Activated CD4-positive, alpha-beta memory T cell treated with anti-CD3 and anti-CD28 coated beads for 36 hours (primary cell): Measurements from ENCODE around the gene COL4A5. TPM values are rescaled to one million over a fixed set of nuclear protein-coding genes. Genes with fewer than 3 reads are reported as not detected.

ENCODE experiments used
- CTCF ChIA-PET: fragments of 350-600 bp; sonication (Branson Sonifier 250); formaldehyde crosslinking; loops from one replicate; lab custom pipeline; 2021; ENCODE audit warnings: antibody characterized with exemption, inconsistent platforms; lab: Charles Lee
- POLR2A ChIA-PET: fragments of 350-600 bp; sonication (Branson Sonifier 250); formaldehyde crosslinking; loops from one replicate; lab custom pipeline; 2021; ENCODE audit warnings: antibody characterized with exemption; lab: Charles Lee
- DNase-seq: peaks from one replicate; pipeline ENCODE4 v3.0.0-alpha.2; 2020
- H3K27ac Mint-ChIP-seq: one replicate; pipeline ENCODE4 v1.8.0; 2021; ENCODE audit warnings: mixed read lengths
- H3K27me3 Mint-ChIP-seq: one replicate; pipeline ENCODE4 v1.8.0; 2021; ENCODE audit warnings: mixed read lengths
- H3K36me3 Mint-ChIP-seq: one replicate; pipeline ENCODE4 v1.8.0; 2021; ENCODE audit warnings: mixed read lengths
- H3K4me1 Mint-ChIP-seq: one replicate; pipeline ENCODE4 v1.8.0; 2021; ENCODE audit warnings: low read depth, mixed read lengths
- H3K4me3 Mint-ChIP-seq: one replicate; pipeline ENCODE4 v1.8.0; 2021; ENCODE audit warnings: mild to moderate bottlenecking, mixed read lengths
- H3K9me3 Mint-ChIP-seq: one replicate; pipeline ENCODE4 v1.8.0; 2021; ENCODE audit warnings: mixed read lengths
- intact Hi-C: fragments of 100-400 bp; cut with micrococcal nuclease; formaldehyde crosslinking; loops from one replicate; pipeline ENCODE4 v1.15.1; 2023
- total RNA-seq, 2 experiments: library from RNA; stranded (reverse); gene quantifications; one replicate each; pipeline ENCODE4 v1.2.3, GENCODE V29; 2021

COL4A5 gene
- total RNA-seq, 2 experiments from 2014 or later = not detected

GRCh38 chrX:108701633-108702032 is 262.0 kb downstream of the COL4A5 start:
- Mint-ChIP-seq H3K27ac (no peak overlapping the region), H3K4me1 (no peaks in the 10 kb centered on the region)
- CTCF ChIA-PET = no interaction called here

GRCh38 chrX:108702530-108702929 is 262.9 kb downstream of the COL4A5 start:
- Mint-ChIP-seq H3K27ac (no peak overlapping the region), H3K4me1 (no peaks in the 10 kb centered on the region), H3K27me3 (no peaks in the 10 kb centered on the region), H3K4me3 (no peak overlapping the region), H3K9me3 (no peaks in the 10 kb centered on the region), H3K36me3 (no peaks in the 10 kb centered on the region)
- intact Hi-C loops = no loop called here
- ChIA-PET CTCF (no interaction called here), POLR2A (no interaction called here)
- no peak for DNase-seq

More at GRCh38 chrX:108701633-108702032, 262.0 kb downstream of the COL4A5 start:
- Mint-ChIP-seq H3K27me3 (no peaks in the 10 kb centered on the region), H3K36me3 (no peaks in the 10 kb centered on the region), H3K9me3 (no peaks in the 10 kb centered on the region), H3K4me3 (no peak overlapping the region)
- DNase-seq = no peak
- POLR2A ChIA-PET = no interaction called here
- intact Hi-C loops = no loop called here

GRCh38 chrX:108704839-108705238 is 265.2 kb downstream of the COL4A5 start:
- Mint-ChIP-seq H3K36me3 (no peaks in the 10 kb centered on the region), H3K9me3 (no peaks in the 10 kb centered on the region), H3K4me3 (no peak overlapping the region), H3K27me3 (no peaks in the 10 kb centered on the region), H3K27ac (no peak overlapping the region), H3K4me1 (no peaks in the 10 kb centered on the region)
- ChIA-PET POLR2A (no interaction called here), CTCF (no interaction called here)
- DNase-seq = no peak
- intact Hi-C loops = no loop called here

- CTCF ChIA-PET = no interaction called here
- peaks cover 2% of the 10 kb centered on the region for H3K9me3 Mint-ChIP-seq
These were observed 273.2 kb downstream of the COL4A5 start for GRCh38 chrX:108712886-108713285.

GRCh38 chrX:108722561-108722960 is 282.9 kb downstream of the COL4A5 start:
- Mint-ChIP-seq H3K4me3 (no peak overlapping the region), H3K27ac (no peak overlapping the region), H3K36me3 (no peaks in the 10 kb centered on the region), H3K4me1 (no peaks in the 10 kb centered on the region), H3K27me3 (no peaks in the 10 kb centered on the region), H3K9me3 (no peaks in the 10 kb centered on the region)
- POLR2A ChIA-PET = no interaction called here
- intact Hi-C loops = no loop called here
- DNase-seq = no peak
- CTCF ChIA-PET = no interaction called here

More at GRCh38 chrX:108712886-108713285, 273.2 kb downstream of the COL4A5 start:
- no peaks in the 10 kb centered on the region for H3K27me3 Mint-ChIP-seq
- DNase-seq = no peak
- intact Hi-C loops = no loop called here
- H3K4me1 Mint-ChIP-seq = no peaks in the 10 kb centered on the region
- H3K27ac Mint-ChIP-seq = no peak overlapping the region
- POLR2A ChIA-PET = no interaction called here
- H3K4me3 Mint-ChIP-seq = no peak overlapping the region
- no peaks in the 10 kb centered on the region for H3K36me3 Mint-ChIP-seq

GRCh38 chrX:108726748-108727147 is 287.1 kb downstream of the COL4A5 start:
- POLR2A ChIA-PET = no interaction called here
- H3K36me3 Mint-ChIP-seq = no peaks in the 10 kb centered on the region

GRCh38 chrX:108731153-108731552 is 291.5 kb downstream of the COL4A5 start:
- Mint-ChIP-seq H3K27ac (no peak overlapping the region), H3K27me3 (peaks cover 17% of the 10 kb centered on the region), H3K4me1 (no peaks in the 10 kb centered on the region), H3K4me3 (no peak overlapping the region), H3K36me3 (no peaks in the 10 kb centered on the region), H3K9me3 (no peaks in the 10 kb centered on the region)
- intact Hi-C loops = no loop called here
- CTCF ChIA-PET = no interaction called here
- no peak for DNase-seq
- POLR2A ChIA-PET = no interaction called here

More at GRCh38 chrX:108726748-108727147, 287.1 kb downstream of the COL4A5 start:
- intact Hi-C loops = no loop called here
- H3K27me3 Mint-ChIP-seq = peaks cover 1% of the 10 kb centered on the region
- no peak for DNase-seq
- CTCF ChIA-PET = no interaction called here
- no peaks in the 10 kb centered on the region for H3K9me3 Mint-ChIP-seq
- H3K4me1 Mint-ChIP-seq = no peaks in the 10 kb centered on the region
- no peak overlapping the region for H3K27ac Mint-ChIP-seq
- no peak overlapping the region for H3K4me3 Mint-ChIP-seq

GRCh38 chrX:108732630-108733321 is 293.1 kb downstream of the COL4A5 start:
- Mint-ChIP-seq H3K27ac (no peak overlapping the region), H3K9me3 (no peaks in the 10 kb centered on the region), H3K36me3 (no peaks in the 10 kb centered on the region), H3K27me3 (peaks cover 21% of the 10 kb centered on the region), H3K4me1 (no peaks in the 10 kb centered on the region), H3K4me3 (no peak overlapping the region)
- ChIA-PET CTCF (no interaction called here), POLR2A (no interaction called here)
- intact Hi-C loops = no loop called here
- DNase-seq = no peak

GRCh38 chrX:108734426-108734825 is 294.8 kb downstream of the COL4A5 start:
- intact Hi-C loops = no loop called here
- H3K27ac Mint-ChIP-seq = no peak overlapping the region

GRCh38 chrX:108735091-108735678 is 295.5 kb downstream of the COL4A5 start:
- Mint-ChIP-seq H3K27me3 (peaks cover 23% of the 10 kb centered on the region), H3K36me3 (no peaks in the 10 kb centered on the region), H3K27ac (no peak overlapping the region), H3K4me1 (no peaks in the 10 kb centered on the region), H3K9me3 (no peaks in the 10 kb centered on the region), H3K4me3 (no peak overlapping the region)
- ChIA-PET POLR2A (no interaction called here), CTCF (no interaction called here)
- DNase-seq = no peak
- intact Hi-C loops = no loop called here

More at GRCh38 chrX:108734426-108734825, 294.8 kb downstream of the COL4A5 start:
- peaks cover 23% of the 10 kb centered on the region for H3K27me3 Mint-ChIP-seq
- H3K36me3 Mint-ChIP-seq = no peaks in the 10 kb centered on the region
- no peak for DNase-seq
- no peaks in the 10 kb centered on the region for H3K4me1 Mint-ChIP-seq
- POLR2A ChIA-PET = no interaction called here
- CTCF ChIA-PET = no interaction called here
- no peak overlapping the region for H3K4me3 Mint-ChIP-seq
- H3K9me3 Mint-ChIP-seq = no peaks in the 10 kb centered on the region

- ChIA-PET POLR2A (no interaction called here), CTCF (no interaction called here)
- DNase-seq = no peak
- Mint-ChIP-seq H3K4me1 (no peaks in the 10 kb centered on the region), H3K4me3 (no peak overlapping the region), H3K27me3 (peaks cover 21% of the 10 kb centered on the region), H3K9me3 (no peaks in the 10 kb centered on the region), H3K36me3 (no peaks in the 10 kb centered on the region), H3K27ac (no peak overlapping the region)
- intact Hi-C loops = no loop called here
These were observed 296.3 kb downstream of the COL4A5 start for GRCh38 chrX:108735679-108736508.
